Measurements from ENCODE around the gene CASKIN1.

DNA sequence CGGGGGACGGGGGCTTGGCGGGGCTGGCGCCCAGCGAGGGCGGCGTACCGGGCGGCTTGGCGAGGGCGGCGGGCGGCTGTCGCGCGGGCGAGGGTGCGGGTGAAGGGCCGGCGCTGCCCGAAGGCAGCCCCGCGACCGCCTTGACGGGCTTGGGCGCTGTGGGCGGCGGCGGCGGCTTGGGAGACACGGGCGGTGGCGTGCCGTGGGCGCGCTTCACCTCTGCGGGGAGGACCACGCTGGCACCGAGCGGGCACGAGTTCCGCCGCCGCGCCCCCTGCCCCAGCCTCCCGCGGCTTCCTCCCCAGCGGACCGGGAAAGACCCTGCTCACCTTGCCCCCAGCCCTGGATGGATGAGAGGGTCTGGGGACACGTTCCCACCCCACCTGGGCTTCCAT, 17.3 kb downstream of the CASKIN1 start:
- TF ChIP-seq FOXP2 (optimal IDR thresholded peaks at IDR 0.05; ENCODE audit: borderline replicate concordance, extremely low read depth, extremely low read length, insufficient read depth) (no peak), POLR2AphosphoS5 (IDR thresholded peaks at IDR 0.05; ENCODE audit: low read depth, low read length) (no peak), TAF1 (IDR thresholded peaks at IDR 0.05; ENCODE audit: borderline replicate concordance, insufficient read depth, low read length) (no peak)

Measured in PFSK-1 (cell line).